Hematopoietic multipotent progenitor cell (in vitro differentiated cells): Measurements from ENCODE around the gene ZMIZ2. TPM values are rescaled to one million over a fixed set of nuclear protein-coding genes. Genes with fewer than 3 reads are reported as not detected.
A peak's percentile ranks its signal among the peaks of the same experiment; 100 is the strongest.

Experiments used
- DNase-seq, 3 donors: peaks; one replicate each; pipeline ENCODE4 v3.0.0-alpha.2; 2011 to 2015; ENCODE audit warnings: low read depth in 2 of 3, low spot score in 2 of 3
- total RNA-seq: library from RNA; depleted of rRNA; stranded (reverse); fragments of >200 nt; gene quantifications from one replicate; pipeline ENCODE4 v1.2.3, GENCODE V29; 2012

Gene ZMIZ2
- total RNA-seq, 1 donor = 31.2 TPM

- DNase-seq = no peak
These were observed 6.4 kb downstream of the ZMIZ2 start for GRCh38 chr7:44754802-44755697.

- no peak for DNase-seq
These were observed 7.3 kb downstream of the ZMIZ2 start for GRCh38 chr7:44755698-44756627.

GRCh38 chr7:44756904-44757303, 8.3 kb downstream of the ZMIZ2 start:
- no peak for DNase-seq

DNA sequence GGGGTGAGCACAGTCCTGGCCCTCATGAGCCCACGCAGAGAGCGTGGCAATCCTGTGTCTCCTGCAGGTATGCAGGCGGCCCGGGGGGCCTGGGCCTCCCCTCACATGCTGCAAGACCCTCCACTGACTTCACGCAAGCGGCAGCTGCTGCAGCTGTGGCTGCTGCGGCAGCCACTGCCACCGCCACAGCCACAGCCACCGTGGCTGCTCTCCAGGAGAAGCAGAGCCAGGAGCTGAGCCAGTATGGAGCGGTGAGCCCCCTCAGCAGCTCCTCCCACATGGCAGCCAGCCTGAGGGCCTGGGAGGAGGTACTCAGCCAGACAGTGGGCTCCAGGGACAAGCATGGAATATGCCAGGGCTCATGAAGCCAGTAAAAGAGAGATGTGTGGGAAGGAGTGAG, 8.7 kb downstream of the ZMIZ2 start:
- no peak for DNase-seq

DNA sequence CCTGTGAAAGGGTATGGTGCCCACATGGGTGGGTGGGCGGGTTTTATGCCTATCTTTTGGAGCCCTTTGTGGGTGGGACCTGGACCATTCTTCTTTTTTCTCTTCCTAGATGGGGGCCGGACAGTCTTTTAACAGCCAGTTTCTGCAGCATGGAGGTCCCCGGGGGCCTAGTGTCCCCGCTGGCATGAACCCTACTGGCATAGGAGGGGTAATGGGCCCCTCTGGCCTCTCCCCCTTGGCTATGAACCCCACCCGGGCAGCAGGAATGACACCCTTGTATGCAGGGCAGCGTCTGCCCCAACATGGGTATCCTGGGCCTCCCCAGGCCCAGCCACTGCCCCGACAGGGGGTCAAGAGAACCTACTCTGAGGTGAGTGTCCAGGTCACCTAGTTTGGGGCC, 9.1 kb downstream of the ZMIZ2 start:
- DNase-seq = no peak

- no peak for DNase-seq
These were observed 10.6 kb downstream of the ZMIZ2 start for GRCh38 chr7:44759246-44759645.

DNA sequence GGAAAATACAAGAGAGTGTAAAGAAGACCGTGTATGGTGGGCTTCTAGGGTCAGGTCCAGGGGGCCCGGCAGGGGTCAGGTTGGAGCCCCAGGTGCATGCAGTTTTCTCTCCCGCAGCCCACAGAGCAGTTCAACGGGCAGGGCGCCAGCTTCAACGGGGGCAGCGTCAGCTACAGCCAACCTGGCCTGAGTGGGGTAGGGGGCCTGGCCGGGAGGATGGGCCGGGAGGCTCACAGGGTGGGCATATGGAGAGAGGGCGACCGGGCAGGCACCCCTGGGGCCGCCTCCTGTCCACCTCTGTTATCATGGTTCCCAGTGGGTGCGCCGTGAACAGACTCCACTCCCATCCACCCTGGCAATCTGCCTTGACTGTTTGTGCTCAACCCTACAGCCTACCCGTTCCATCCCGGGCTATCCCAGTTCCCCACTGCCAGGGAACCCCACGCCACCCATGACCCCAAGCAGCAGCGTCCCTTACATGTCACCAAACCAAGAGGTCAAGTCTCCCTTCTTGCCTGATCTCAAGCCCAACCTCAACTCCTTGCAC, 11.5 kb downstream of the ZMIZ2 start:
- no peak for DNase-seq

DNA sequence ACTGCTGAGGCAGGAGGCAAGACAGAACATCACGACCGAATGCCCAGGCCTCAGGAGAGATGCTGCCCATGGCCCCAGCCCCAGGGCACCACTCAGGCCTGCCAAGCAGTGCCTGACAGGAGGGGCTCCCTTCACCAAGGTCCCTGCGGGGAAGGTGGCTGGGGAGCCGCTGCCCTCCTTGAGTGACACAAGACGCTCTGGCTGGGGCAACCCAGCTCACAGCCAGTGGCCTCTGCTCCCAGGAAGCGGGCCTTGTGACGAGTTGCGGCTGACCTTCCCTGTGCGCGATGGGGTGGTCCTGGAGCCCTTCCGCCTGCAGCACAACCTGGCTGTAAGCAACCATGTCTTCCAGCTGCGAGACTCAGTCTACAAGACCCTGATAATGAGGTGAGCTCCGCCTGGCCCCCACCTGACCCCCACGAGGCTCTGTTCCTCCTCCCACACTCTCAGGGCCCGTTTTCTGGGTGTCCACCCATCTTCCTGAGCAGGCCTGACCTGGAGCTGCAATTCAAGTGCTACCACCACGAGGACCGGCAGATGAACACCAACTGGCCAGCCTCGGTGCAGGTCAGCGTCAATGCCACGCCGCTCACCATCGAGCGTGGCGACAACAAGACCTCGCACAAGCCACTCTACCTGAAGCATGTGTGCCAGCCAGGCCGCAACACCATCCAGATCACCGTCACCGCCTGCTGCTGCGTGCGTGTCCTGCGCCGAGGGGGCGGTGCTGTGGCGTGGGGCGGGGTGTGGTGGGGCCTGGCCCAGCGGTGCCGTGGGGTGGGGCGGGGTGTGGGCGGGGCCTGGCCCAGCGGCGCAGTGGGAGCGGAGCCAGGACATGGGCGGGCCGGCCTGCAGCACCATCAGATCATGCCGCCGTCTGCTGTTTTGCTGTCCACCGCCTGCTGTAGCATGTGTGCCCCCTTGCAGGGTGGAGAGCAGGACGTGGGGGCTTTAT, 12.8 kb downstream of the ZMIZ2 start:
- no peak for DNase-seq

- DNase-seq = no peak
These were observed 13.7 kb downstream of the ZMIZ2 start for GRCh38 chr7:44762300-44762699.

DNA sequence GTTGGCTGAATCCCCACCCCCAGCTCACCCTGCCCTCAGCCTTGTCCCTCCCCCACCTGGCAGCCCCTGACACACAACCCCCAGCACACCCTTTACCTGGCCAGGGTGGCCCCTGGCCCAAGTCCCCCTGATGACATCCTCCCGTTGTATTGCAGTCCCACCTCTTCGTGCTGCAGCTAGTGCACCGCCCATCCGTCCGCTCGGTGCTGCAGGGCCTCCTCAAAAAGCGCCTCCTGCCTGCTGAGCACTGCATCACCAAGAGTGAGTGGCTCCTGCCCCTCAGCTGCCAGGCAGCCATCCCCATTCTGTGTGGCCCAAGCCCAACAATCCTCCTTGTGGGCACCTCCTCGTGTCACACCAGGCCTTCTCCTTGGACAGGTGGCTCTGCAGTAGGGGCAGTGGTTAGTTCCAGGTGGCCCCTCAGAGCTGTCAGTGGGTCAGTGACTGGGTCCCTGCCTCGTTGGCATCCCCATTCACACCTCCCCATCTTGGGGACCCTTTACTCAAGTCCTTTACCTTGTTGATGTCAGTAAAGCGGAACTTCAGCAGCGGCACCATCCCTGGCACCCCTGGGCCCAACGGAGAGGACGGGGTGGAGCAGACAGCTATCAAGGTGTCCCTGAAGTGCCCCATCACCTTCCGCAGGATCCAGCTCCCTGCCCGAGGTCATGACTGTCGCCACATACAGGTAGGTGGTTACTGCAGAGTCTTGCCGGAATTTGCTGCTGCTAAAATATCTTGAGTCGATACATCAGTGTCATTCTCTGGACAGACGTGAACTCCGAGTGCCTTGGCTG, 14.3 kb downstream of the ZMIZ2 start:
- no peak for DNase-seq

DNA sequence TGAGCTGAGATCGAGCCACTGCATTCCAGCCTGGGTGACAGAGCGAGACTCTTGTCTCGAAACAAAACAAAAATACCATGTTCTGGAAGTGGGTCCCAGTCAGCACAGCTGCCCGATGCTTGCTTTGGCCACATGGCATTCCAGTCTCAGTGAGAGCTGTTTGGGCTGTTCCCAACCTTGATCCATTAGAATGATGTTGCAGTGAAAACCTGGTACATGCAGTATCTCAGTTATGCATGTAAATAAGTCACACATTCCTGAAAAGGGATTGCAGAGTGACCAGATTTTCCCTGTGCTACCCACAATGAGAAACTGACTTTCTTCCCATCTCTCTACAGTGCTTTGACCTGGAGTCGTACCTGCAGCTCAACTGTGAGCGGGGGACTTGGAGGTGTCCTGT, 15.4 kb downstream of the ZMIZ2 start:
- DNase-seq = no peak

GRCh38 chr7:44764665-44765578, 16.3 kb downstream of the ZMIZ2 start:
- DNase-seq = no peak

- DNase-seq = no peak
These were observed 17.1 kb downstream of the ZMIZ2 start for GRCh38 chr7:44765579-44766415.

DNA sequence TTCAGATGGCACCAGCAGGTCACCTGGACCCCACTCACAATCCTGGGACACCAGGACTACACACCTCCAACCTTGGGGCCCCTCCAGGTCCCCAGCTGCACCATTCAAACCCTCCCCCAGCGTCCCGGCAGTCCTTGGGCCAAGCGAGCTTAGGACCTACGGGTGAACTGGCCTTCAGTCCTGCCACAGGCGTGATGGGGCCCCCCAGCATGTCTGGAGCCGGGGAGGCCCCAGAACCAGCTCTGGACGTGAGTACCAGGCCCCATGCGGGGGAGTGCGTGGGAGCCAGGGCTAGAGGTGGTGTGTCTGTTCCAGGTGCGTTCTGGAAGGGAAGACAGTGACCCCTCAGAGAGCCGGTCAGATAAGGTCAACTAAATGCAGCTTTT, 17.8 kb downstream of the ZMIZ2 start:
- no peak for DNase-seq

- no peak for DNase-seq
These were observed 18.7 kb downstream of the ZMIZ2 start for GRCh38 chr7:44767134-44767911.

- DNase-seq = peak in 2 of 3 donors; percentile 34 to 41
These were observed 19.4 kb downstream of the ZMIZ2 start for GRCh38 chr7:44767912-44768627.
